Measurements from ENCODE around the gene CADM3. TPM values are rescaled to one million over a fixed set of nuclear protein-coding genes. Genes with fewer than 3 reads are reported as not detected.

Gene CADM3
- total RNA-seq, 1 donor: not detected

DNA sequence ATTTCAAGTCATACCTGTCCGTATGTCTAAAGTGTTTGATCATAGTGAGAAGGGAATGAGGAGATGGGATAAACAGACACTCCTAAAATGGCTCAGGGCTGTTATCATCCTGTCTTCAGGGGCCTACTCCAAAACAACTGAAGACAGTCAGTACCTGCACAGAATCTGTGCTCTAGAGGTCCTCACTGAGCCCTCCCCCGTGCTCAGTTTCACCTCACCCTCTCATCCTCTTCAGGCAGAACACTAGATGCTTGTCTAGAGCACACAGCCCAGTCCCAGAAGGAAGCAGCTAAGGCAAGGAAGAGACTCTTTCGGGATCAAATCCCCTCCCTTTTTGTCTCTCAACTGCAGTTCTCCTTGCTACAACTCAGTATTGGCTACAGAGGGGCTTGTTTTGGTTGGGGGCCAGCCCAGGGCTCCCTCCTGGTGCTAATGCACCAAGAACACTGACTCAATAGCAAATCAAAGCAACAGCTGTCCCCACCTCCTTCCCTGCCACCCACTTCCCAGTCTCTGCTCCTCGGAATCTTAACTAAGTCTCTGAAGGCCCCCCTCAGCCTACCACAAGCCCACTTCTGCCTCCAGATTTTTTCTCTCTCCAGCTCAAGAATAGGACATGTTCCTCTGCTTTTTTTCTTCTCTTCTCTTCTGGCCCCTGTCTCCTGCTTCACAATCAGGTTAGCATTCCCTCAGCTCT is 10.1 kb downstream of the CADM3 start:
- TF ChIP-seq, protein P1, sequence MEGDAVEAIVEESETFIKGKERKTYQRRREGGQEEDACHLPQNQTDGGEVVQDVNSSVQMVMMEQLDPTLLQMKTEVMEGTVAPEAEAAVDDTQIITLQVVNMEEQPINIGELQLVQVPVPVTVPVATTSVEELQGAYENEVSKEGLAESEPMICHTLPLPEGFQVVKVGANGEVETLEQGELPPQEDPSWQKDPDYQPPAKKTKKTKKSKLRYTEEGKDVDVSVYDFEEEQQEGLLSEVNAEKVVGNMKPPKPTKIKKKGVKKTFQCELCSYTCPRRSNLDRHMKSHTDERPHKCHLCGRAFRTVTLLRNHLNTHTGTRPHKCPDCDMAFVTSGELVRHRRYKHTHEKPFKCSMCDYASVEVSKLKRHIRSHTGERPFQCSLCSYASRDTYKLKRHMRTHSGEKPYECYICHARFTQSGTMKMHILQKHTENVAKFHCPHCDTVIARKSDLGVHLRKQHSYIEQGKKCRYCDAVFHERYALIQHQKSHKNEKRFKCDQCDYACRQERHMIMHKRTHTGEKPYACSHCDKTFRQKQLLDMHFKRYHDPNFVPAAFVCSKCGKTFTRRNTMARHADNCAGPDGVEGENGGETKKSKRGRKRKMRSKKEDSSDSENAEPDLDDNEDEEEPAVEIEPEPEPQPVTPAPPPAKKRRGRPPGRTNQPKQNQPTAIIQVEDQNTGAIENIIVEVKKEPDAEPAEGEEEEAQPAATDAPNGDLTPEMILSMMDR (IDR thresholded peaks at IDR 0.05; ENCODE audit: insufficient read depth, low read length): no peak
- no peak for DNase-seq (ENCODE audit: low read depth)
- no peak overlapping the region for H3K4me3 ChIP-seq (ENCODE audit: low read depth, low read length)

DNA sequence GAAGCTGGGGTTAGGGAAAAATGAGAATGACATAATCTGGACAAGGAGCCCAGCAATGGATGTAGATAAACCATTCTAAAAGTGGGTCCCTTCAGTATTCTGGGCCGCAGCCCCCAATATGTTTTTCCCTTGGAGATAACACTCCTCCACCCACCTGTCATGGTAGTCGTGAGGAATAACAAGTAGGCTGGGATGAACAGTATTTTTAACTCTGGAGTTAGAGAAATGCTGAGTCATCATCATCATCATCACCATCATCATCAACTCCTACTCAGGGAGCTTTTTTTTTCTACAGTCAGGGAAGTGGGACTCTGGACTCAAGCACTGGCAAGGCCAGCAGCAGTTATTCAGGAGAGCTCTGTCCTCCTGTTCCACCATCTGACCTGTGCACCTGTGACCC is 12.8 kb downstream of the CADM3 start:
- TF ChIP-seq, protein P1 (IDR thresholded peaks at IDR 0.05; ENCODE audit: insufficient read depth, low read length): no peak
- H3K4me3 ChIP-seq (ENCODE audit: low read depth, low read length): no peak overlapping the region
- DNase-seq (ENCODE audit: low read depth): no peak

DNA sequence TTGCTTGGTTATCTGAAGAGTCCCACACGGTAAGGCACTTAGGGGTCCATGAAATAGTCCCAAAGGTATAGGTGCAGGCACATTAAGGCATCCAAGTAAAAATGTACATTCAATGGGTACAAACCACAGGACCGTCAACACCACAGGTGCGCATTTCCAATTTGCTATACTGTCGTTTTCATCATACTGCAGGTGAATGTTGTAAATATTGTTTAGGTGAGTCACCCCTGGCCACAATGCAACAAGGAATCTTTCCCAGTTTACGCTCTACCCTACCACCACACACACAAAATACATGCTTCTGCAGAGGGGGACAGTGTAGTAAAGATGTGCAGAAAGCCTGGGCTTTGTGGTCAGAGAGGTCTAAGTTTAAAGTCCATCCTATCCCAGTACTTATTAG is 13.7 kb downstream of the CADM3 start:
- no peak overlapping the region for H3K4me3 ChIP-seq (ENCODE audit: low read depth, low read length)
- no peak for DNase-seq (ENCODE audit: low read depth)
- TF ChIP-seq, protein P1 (IDR thresholded peaks at IDR 0.05; ENCODE audit: insufficient read depth, low read length): no peak

DNA sequence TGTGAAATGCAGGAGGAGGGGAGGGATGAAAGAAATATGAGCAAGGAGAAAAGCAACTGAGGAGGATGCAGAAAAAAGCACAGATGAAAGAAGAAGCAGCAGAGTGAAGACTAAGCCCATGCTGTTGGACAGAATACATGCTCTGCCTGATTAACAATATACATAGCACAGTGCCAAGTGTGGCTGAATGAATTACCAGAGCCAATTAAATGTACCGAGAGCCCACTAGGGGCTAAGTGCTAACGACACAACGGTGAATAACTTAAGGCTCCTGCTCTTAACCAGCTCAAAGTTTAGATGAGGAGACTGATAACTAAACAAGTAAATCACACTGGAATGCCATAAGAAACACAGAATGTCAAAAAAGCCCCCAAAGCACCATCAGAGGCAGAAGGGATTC is 15.6 kb downstream of the CADM3 start:
- no peak overlapping the region for H3K4me3 ChIP-seq (ENCODE audit: low read depth, low read length)
- TF ChIP-seq, protein P1 (IDR thresholded peaks at IDR 0.05; ENCODE audit: insufficient read depth, low read length): no peak
- no peak for DNase-seq (ENCODE audit: low read depth)

DNA sequence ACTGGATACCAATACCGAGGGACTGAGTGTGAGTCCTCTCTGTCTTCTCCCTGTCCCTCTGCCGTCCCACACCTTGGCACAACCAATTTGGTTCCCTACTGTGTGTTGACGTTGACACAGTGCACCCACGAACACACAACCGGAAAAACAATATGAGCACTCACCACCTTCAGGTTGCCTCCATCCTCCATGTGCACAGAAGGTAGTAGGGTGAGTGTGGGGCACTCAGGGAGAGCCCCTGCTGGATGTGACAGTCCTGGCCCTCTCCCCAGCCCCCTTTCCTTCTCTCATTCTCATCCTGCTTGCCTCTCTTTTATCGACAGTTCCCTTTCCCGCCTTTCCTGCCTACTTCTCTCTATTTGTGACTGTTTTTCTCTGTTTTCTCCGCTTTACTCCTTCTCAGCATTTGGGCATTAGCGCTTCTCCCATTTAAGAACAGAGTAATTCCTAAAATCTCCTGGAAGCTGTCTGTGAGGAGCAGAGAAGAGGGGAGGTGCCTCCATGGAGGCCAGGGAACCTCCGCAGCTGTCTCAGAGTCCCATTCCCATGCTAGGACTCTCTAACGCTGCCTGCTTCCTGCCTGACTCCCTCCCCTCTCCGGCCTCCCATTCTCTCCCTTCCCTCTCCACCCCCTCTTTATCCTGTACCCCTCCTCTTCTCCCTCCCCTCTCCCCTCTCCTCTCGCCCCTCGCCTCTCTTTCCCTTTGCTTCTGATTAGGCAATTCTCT is 16.4 kb downstream of the CADM3 start:
- no peak for DNase-seq (ENCODE audit: low read depth)
- TF ChIP-seq, protein P1 (IDR thresholded peaks at IDR 0.05; ENCODE audit: insufficient read depth, low read length): no peak
- H3K4me3 ChIP-seq (ENCODE audit: low read depth, low read length): no peak overlapping the region

DNA sequence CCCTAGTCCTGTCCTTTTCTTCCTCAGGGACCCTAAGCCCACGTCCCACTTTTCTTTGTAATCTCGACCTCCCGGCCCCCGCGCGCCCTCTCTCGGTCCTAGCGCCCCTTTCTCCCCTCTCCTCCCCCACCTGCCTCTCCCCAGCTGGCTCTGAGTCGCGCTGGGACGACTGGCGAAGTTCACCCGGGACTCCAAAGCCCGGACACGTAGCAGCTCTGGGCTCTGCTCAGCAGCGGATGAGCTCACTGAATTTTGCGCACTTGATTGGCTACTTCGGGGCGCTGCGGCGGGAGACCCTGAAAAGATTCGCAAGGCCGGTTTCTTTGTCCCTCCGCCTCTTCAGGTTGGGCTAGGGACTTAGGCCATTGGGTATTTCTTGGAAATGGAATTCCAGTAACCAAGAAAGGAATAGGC is 17.0 kb downstream of the CADM3 start:
- no peak for DNase-seq (ENCODE audit: low read depth)
- H3K4me3 ChIP-seq (ENCODE audit: low read depth, low read length): no peak overlapping the region
- TF ChIP-seq, protein P1 (IDR thresholded peaks at IDR 0.05; ENCODE audit: insufficient read depth, low read length): no peak
